Type B pancreatic cell (in vitro differentiated cells): ENCODE results near the gene STPG1. TPM values are rescaled to one million over a fixed set of nuclear protein-coding genes. Genes with fewer than 3 reads are reported as not detected.

Source experiments
- DNase-seq: peaks from one replicate; pipeline ENCODE4 v3.0.0; 2021; ENCODE audit warnings: mixed read lengths; ENCODE audit not compliant: unreplicated experiment; ENCODE audit errors: extremely low spot score
- H3K27ac Mint-ChIP-seq: 2 replicates; pipeline ENCODE4 v1.8.0; 2021; ENCODE audit warnings: mild to moderate bottlenecking, mixed read lengths
- H3K27me3 Mint-ChIP-seq: 2 replicates; pipeline ENCODE4 v1.8.0; 2021; ENCODE audit warnings: mixed read lengths
- H3K36me3 Mint-ChIP-seq: 2 replicates; pipeline ENCODE4 v1.8.0; 2021; ENCODE audit warnings: mixed read lengths
- H3K4me1 Mint-ChIP-seq: one replicate; pipeline ENCODE4 v1.8.0; 2021; ENCODE audit warnings: mixed read lengths; ENCODE audit not compliant: unreplicated experiment
- H3K4me3 Mint-ChIP-seq: 2 replicates; pipeline ENCODE4 v1.8.0; 2021; ENCODE audit warnings: mild to moderate bottlenecking, mixed read lengths
- H3K9me3 Mint-ChIP-seq: 2 replicates; pipeline ENCODE4 v1.8.0; 2021; ENCODE audit warnings: mixed read lengths
- total RNA-seq: library from RNA; stranded (reverse); gene quantifications from 2 replicates; pipeline ENCODE4 v1.2.1, GENCODE V29; 2021; ENCODE audit warnings: low replicate concordance
- TF ChIP-seq, protein P1 (sequence below): fragments of 200-600 bp; sonication (generic); conservative IDR thresholded peaks from 2 replicates; pipeline ENCODE4 v1.5.0; 2021; ENCODE audit warnings: antibody characterized with exemption, mild to moderate bottlenecking

The STPG1 gene
- total RNA-seq, 1 donor from 2014 or later: 8.7 TPM

DNA sequence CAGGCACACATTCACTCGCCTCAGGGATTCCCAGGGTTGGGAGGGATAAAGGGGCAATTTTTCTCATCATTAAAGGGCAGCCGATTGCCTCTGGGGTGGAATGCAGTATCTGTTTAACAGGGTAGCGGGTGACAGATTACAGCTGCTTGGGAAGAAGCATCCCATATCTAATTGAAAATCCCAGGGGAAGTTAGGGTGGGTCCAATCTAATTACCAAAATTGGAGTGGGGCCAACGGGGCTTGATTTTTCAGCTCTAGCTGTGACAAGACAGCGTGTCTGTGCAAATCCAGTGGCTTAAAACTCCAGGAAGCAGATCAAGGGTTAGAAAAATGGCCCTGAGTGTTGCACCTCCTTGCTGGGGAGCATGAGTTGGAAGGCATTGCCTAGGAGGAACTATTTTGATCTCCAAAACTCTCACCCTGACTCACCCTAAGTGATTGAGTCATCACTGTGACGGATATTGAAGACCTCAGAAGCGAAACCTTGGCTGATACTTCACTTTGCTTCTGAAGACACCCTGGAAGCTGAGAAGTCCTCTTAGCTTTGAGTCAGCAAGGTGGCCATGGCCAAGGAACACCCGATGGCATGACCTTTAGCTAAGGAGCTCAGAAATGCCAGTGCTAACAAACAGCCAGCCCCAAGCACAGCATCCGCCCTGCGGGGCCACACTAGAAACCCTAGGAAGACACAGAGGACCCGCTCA, 48.5 kb downstream of the STPG1 start:
- no peak for DNase-seq
- Mint-ChIP-seq H3K36me3 (peaks cover 4% of the 10 kb centered on the region), H3K4me3 (no peak overlapping the region), H3K9me3 (no peaks in the 10 kb centered on the region), H3K27ac (peak overlapping the region; percentile 86), H3K27me3 (no peaks in the 10 kb centered on the region), H3K4me1 (peaks cover 38% of the 10 kb centered on the region)
- TF ChIP-seq, protein P1, sequence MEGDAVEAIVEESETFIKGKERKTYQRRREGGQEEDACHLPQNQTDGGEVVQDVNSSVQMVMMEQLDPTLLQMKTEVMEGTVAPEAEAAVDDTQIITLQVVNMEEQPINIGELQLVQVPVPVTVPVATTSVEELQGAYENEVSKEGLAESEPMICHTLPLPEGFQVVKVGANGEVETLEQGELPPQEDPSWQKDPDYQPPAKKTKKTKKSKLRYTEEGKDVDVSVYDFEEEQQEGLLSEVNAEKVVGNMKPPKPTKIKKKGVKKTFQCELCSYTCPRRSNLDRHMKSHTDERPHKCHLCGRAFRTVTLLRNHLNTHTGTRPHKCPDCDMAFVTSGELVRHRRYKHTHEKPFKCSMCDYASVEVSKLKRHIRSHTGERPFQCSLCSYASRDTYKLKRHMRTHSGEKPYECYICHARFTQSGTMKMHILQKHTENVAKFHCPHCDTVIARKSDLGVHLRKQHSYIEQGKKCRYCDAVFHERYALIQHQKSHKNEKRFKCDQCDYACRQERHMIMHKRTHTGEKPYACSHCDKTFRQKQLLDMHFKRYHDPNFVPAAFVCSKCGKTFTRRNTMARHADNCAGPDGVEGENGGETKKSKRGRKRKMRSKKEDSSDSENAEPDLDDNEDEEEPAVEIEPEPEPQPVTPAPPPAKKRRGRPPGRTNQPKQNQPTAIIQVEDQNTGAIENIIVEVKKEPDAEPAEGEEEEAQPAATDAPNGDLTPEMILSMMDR: no peak

DNA sequence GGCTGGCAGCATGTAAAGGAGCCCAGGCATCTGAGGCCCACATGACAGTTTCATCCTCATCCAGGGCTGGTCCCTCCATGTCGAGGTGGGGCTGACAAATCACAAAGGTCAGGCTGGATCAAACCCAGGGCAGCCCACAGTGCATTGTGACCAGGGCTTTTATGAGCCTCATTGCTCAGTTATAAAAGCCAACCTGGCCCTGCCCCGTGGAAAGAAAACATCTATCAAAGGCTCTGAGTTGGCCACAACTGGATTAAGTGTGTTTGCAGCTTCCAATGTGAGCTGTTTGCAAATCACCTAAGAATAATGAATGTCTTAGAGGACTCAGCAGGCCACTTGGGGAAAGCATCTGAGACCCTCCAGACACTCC, 49.0 kb downstream of the STPG1 start:
- H3K36me3 Mint-ChIP-seq: peaks cover 4% of the 10 kb centered on the region
- H3K4me1 Mint-ChIP-seq: peaks cover 38% of the 10 kb centered on the region
- H3K4me3 Mint-ChIP-seq: no peak overlapping the region
- no peak for DNase-seq
- no peaks in the 10 kb centered on the region for H3K9me3 Mint-ChIP-seq
- H3K27me3 Mint-ChIP-seq: no peaks in the 10 kb centered on the region
- peak overlapping the region; percentile 86 for H3K27ac Mint-ChIP-seq
- TF ChIP-seq, protein P1: no peak

GRCh38 chr1:24363994-24364393, 49.6 kb downstream of the STPG1 start:
- Mint-ChIP-seq H3K27me3 (no peaks in the 10 kb centered on the region), H3K9me3 (no peaks in the 10 kb centered on the region), H3K36me3 (peaks cover 4% of the 10 kb centered on the region), H3K4me1 (peaks cover 38% of the 10 kb centered on the region), H3K27ac (peak overlapping the region; percentile 86), H3K4me3 (no peak overlapping the region)
- TF ChIP-seq, protein P1: no peak
- DNase-seq: no peak

DNA sequence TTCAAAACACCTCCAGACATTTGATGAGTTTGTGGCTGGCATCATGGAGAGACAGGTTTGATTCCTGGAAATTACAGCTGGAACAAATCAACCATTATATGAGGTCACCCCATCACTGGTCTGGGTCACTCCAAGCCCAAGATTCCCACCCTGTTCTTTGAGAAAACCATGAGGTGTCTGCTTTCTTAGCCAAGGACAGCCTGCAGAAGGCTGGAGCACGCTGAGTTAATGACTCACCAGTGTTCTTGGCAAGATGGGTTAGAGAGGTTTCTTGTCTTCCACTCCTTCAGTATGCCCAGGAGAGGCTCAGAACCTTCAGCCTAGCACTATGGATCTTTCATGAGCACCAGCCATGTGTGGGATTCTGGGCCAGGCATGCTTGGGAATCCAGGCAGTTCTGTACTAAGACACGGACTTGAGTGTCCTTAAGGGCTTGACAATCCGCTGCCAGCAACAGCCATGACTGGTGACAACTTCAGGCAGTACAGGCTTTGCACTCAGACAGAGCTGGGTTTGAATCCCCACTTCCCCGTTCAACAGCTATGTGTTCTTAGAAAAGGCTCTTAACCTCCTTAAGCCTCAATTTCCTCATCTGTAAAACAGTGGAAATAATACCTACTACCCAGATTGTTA, 50.5 kb downstream of the STPG1 start:
- Mint-ChIP-seq H3K4me1 (peaks cover 38% of the 10 kb centered on the region), H3K36me3 (peaks cover 4% of the 10 kb centered on the region), H3K4me3 (no peak overlapping the region), H3K9me3 (no peaks in the 10 kb centered on the region), H3K27me3 (no peaks in the 10 kb centered on the region), H3K27ac (no peak overlapping the region)
- TF ChIP-seq, protein P1: no peak
- no peak for DNase-seq

DNA sequence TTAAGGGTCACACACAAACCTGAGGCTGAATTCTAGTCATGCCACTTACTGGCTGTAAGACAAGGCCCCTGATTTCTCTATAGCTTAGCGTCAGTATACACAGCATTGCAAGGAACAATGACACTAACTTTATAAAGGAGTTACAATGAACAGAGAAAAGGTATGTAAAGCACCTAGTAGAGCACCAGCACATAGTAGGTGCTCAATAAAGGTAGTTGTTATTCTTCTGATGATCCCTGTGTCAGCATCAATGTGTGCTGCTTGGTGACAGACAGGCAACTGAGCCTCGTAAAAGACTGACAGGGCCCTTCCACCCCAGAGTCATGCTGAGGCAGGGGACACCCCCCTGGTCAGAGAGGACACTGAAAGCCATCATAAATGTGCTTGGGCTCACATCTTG, 51.2 kb downstream of the STPG1 start:
- H3K9me3 Mint-ChIP-seq: no peaks in the 10 kb centered on the region
- peaks cover 38% of the 10 kb centered on the region for H3K4me1 Mint-ChIP-seq
- H3K4me3 Mint-ChIP-seq: no peak overlapping the region
- H3K27ac Mint-ChIP-seq: no peak overlapping the region
- H3K36me3 Mint-ChIP-seq: peaks cover 10% of the 10 kb centered on the region
- no peaks in the 10 kb centered on the region for H3K27me3 Mint-ChIP-seq
- no peak for DNase-seq
- TF ChIP-seq, protein P1: no peak
